Medulla oblongata (tissue), 1 donor: Measurements from ENCODE around the gene MCM9.

Experiments used
- DNase-seq: peaks from one replicate; pipeline ENCODE4 v3.0.0-alpha.2; 2015; ENCODE audit errors: extremely low spot score

MCM9 gene

DNA sequence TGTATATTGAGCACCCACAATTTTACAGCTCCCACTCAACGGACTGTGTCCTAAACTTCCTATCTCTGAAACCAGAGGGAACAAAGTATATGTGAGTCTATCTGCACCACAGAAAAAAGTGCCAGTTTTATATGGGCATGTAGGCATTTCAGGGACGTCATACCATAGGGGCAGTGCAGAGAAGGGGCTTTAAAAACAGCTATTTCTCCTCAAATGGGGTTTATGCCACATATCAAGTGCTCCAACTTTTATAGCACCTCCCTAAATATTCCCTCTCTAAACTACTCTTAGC is 69.9 kb downstream of the MCM9 start:
- DNase-seq: no peak

DNA sequence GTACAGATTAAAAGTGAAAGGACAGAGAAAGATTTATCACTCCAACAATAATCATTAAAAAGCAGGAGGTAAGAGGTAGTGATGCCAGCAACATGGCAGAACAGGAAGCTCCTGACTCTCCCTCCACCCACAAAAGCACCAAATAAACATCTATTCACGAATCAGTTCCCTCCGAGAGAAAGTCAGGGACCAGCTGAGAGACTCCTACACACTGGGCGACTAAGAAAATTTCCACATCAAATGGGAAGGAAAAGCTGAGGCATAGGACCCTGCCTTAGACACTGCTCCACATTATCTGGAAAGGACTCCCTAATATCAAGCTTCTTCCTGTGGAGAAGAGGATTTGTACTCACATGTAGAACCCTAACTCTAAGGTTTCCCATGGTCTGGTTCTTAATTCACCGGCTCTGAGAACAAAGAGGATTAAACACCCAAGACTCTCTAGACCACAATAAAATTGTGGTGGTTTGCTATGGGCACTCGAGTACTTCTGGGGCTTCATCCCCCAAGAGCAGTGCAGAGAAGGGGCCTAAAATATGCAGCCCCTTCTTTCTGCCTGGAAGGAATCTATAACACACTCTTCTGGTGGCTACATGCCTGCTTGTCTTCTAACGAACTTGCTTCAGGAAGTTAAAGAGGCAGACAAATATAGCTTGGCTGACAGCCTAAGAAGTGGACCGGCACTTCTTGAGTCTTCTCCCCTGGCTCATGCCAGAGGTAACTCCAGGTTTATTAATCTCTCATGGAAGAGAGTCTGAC is 70.4 kb downstream of the MCM9 start:
- no peak for DNase-seq

GRCh38 chr6:118862443-118862842 is 72.5 kb downstream of the MCM9 start:
- DNase-seq: no peak

DNA sequence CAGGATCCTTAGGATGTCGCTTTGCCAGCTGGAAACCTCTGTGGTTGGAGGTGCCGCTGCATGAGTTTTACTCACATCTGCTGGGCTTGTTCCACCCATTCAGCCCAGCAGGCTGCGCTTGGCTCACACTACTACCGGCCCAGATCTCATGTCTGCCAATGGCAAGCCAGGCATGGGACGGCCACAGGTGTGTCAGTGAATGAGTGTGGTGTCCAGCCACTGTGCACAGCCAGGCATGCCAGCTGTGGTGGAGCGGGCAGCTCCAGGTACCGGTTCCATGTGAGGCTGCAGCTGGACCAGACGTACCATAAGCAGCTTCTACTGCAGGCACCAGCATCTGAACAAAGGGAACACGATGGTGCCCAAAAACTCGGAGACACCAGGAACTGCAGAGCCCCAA is 74.1 kb downstream of the MCM9 start:
- DNase-seq: no peak

GRCh38 chr6:118860363-118860762 is 74.6 kb downstream of the MCM9 start:
- DNase-seq: no peak

- no peak for DNase-seq
These were observed 75.4 kb downstream of the MCM9 start for GRCh38 chr6:118859517-118860064.

- DNase-seq: no peak
These were observed 78.7 kb downstream of the MCM9 start for GRCh38 chr6:118856301-118856700.

GRCh38 chr6:118853408-118853807 is 81.6 kb downstream of the MCM9 start:
- no peak for DNase-seq

GRCh38 chr6:118844915-118845314 is 90.0 kb downstream of the MCM9 start:
- DNase-seq: no peak

DNA sequence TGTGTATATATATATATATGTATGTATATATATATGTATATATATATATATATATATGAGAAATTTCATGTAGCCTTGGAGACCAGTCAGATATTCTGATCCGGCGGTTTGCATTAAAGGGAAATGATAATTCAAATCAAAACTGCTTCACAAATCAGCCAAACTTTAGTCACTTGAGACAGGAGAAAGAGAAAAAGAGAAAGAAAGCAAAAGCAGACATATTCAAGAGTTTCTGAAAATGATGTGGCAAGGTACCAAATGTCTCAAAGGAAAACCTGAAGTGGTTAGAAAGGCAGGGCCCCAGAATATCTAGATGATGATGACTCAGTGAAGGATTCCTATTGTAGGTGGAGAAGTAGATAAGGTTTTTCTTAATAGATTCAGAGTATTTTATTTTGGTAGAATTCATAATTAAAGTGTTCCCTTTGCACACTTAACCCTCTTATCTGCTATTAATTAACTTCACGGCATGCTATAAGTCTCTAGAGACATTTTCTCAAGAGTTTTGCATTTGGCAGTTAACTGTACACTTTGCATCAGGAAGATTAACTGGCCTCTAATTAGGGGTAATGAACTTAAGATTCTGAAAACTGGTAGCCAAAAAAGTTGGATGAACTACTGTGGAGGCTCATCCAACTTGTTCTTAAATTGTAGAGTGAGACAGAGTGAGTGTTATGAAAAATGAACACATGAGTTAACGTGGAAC is 91.1 kb downstream of the MCM9 start:
- DNase-seq: no peak

DNA sequence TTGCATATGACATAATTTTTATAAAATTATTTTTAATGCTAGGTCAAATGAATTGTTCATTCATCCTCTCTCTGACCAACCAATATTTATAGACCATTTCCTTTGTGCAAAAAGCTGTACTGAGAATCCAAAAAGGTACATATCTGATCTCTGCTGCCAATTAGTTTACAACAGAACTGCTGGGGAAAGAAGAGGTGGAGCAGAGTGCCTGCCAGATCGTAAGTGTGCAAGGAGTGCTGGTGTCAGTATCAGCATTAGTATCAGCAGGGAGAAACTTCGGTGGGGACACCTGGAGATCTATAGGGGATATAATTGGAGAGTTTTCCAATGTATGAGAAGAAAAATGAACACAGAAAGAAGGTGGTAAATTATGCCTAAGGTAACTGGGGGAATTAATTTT is 104.3 kb downstream of the MCM9 start:
- no peak for DNase-seq

DNA sequence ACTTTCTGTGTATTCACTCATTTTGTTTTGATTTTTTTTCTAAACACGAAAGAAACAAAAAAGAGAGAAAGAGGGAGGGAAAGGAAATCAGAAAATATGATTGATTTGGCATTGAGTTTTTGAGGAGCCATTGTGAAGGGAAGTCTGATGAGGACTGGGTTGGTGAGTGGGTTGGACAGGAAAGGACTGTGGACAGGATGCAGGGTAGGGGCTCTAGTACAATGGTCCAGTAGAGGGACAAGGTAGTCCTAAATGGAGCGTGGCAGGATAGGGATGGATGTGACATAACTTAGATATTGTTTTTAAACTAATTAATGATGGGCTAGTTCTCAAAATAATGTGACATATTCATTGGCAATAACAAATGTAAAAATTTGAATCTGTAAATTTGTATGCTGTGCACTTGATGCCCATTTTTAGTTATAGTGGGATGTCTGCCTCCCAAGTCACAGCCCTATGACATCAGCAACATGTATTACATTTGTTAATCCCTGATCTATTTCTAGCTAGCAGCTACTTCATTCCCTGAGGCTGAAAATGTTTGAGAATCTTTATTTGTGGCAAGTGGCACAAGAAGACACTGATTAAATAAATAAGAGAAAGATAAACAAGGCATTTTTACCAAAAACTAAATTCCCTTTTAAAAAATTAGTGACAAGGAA is 105.0 kb downstream of the MCM9 start:
- DNase-seq: no peak

DNA sequence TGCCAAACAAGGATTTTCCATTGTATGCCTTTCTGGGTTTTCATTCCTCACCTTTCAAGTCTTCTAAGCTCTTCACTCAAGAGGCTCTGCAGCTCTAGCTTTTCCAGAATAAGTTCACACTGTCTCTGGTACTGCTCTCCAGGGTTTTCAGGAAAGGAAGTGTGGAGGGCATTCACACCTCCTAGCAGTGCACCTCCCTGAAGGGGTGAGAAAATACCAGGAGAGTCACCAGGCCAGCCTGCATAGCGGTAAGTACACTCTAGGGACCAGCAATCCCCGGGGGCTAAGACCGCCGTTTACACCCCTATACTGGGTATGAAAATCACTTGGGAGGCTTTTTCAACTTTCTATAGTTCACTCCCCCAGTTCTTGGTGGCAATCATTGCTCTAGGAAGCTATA is 108.9 kb downstream of the MCM9 start:
- no peak for DNase-seq

DNA sequence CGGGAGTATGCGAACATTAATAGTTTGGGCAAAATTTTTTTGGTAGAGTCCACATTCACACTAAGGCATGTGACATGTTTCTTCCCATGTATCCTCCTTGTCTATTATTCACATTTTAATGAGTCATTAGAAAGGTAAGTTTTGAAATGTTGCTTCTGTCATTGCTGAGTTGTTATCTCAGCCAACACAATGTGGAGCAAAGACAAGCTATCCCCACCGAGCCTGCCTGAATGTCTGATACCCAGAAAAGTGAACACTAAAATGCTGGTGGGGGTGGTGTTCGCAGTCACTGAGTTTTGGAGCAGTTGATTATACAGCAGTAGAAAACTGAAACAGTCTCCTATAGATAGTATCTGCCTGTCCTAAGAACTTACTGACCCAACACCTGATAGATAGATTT is 109.3 kb downstream of the MCM9 start:
- no peak for DNase-seq

DNA sequence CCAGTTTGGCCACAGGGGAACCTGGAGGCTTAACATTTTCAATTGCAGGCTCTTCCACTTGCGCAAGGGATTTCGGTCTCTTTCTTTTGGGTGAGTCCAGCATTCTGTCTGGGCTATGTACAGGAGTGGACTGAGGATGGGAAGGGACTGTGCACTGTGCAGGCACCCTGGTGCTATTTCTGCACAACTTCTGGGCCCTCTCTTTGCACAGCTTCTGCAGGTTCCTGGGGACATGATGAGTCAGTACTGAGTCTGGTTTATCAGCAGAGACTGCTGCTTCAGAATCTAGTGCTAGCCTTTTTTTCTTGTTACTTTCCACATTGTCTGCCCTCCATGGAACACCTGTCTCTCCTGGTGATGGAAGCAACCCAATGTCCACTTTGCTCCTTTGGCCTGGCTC is 119.5 kb downstream of the MCM9 start:
- DNase-seq: no peak

GRCh38 chr6:118813775-118814174 is 121.2 kb downstream of the MCM9 start:
- DNase-seq: no peak

GRCh38 chr6:118812970-118813369 is 122.0 kb downstream of the MCM9 start:
- no peak for DNase-seq

DNA sequence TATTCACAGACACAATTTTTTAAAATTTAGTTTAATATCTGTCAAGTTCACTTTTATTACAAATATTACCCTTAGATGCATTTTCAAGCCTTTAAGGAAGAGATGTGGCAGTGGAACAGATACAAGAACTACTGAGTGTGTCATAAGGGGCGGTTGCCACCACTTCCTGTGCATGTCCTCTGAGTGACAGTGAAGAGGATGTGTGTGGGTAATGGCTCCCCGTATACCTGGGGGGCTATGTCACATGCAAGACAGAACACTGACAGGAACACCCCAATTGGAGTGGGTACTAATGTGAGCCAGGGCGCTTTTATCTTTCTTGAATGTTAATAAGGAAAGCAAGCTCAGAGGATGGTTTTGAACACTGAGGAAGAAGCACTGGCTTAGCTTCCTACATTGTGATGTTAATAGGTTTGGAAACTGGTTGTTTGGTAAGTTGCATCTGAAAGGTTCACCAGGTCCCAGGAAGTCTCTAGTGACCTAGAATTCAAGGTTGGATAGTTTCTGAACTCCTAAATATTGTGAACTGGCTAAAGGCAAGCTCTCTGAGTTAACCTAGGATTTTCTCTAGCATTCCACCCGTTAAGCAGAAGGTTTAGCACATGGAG is 124.4 kb downstream of the MCM9 start:
- DNase-seq: no peak

DNA sequence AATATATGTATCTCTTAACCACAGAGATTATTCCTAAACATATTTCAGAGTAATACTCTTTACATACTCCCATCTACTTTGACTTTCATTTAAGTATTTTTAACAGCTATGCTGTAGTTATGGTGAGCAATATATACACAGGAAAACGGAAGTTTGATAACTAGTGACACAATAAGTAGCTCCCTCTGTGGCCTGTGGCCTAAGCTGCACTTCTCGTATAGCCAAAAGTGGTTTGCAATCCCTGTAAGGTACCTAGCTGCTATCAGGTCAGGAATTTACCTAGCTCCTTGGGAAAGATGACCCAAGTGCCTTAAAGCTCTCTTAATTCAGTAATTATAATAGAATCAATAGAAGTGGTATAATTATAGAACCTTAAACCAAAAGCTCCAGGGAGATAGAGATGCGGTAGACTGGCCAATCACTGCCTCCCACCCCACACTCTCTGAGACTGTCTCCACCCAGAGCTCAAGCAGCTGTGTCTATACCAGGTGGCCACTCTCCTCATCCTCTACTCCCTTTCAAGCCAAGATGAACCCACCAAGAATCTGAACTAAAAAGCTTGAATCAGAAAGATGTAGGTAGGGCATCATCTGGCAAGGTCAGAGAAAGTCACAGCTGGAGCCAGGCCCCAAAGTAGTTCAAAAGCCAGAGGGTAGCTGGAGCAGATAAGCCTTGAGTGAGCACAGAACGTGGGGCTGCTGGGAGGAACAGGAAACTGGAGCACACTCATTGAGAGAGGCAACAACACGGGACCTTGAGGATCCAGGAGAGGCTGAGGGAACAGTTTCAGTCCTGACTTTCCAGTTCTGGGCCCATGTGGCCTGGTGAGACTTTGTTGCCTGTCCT is 125.9 kb downstream of the MCM9 start:
- no peak for DNase-seq

GRCh38 chr6:118804091-118804490 is 130.9 kb downstream of the MCM9 start:
- no peak for DNase-seq

- DNase-seq: no peak
These were observed 133.7 kb downstream of the MCM9 start for GRCh38 chr6:118801257-118801656.
